Subcutaneous adipose tissue (tissue), 4 donors: ENCODE results near the gene MACROH2A1. TPM values are rescaled to one million over a fixed set of nuclear protein-coding genes. Genes with fewer than 3 reads are reported as not detected.

Experiments used
- total RNA-seq, 4 donors: library from RNA; depleted of rRNA; stranded (reverse); fragments of >200 nt; gene quantifications; one replicate each; pipeline ENCODE4 v1.1.0, GENCODE V29; 2016
- TF ChIP-seq, protein P1 (sequence below): fragments of 450-650 bp; IDR thresholded peaks from one replicate; pipeline ENCODE4 v1.5.1; 2016; ENCODE audit warnings: low read depth, mild to moderate bottlenecking, control low read depth, antibody characterized with exemption, moderate library complexity

The MACROH2A1 gene
- total RNA-seq, 4 donors from 2014 or later, result 207 to 426 (median 282) TPM

DNA sequence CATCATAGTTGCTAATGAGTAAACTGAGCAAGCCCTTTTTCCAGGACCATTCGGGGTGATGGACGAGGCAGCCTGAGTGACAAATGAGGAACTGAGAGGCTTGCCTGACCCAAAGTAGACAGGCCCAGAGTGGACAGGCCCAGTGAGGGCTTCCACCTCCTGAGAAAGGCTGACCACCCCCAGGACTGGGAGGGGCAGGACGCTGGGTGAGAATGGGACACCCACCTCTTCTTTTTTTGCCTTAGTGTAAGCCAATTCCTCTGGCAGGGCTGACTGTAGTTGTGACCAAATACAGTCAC is 68.3 kb downstream of the MACROH2A1 start:
- TF ChIP-seq, protein P1, sequence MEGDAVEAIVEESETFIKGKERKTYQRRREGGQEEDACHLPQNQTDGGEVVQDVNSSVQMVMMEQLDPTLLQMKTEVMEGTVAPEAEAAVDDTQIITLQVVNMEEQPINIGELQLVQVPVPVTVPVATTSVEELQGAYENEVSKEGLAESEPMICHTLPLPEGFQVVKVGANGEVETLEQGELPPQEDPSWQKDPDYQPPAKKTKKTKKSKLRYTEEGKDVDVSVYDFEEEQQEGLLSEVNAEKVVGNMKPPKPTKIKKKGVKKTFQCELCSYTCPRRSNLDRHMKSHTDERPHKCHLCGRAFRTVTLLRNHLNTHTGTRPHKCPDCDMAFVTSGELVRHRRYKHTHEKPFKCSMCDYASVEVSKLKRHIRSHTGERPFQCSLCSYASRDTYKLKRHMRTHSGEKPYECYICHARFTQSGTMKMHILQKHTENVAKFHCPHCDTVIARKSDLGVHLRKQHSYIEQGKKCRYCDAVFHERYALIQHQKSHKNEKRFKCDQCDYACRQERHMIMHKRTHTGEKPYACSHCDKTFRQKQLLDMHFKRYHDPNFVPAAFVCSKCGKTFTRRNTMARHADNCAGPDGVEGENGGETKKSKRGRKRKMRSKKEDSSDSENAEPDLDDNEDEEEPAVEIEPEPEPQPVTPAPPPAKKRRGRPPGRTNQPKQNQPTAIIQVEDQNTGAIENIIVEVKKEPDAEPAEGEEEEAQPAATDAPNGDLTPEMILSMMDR, result no peak

DNA sequence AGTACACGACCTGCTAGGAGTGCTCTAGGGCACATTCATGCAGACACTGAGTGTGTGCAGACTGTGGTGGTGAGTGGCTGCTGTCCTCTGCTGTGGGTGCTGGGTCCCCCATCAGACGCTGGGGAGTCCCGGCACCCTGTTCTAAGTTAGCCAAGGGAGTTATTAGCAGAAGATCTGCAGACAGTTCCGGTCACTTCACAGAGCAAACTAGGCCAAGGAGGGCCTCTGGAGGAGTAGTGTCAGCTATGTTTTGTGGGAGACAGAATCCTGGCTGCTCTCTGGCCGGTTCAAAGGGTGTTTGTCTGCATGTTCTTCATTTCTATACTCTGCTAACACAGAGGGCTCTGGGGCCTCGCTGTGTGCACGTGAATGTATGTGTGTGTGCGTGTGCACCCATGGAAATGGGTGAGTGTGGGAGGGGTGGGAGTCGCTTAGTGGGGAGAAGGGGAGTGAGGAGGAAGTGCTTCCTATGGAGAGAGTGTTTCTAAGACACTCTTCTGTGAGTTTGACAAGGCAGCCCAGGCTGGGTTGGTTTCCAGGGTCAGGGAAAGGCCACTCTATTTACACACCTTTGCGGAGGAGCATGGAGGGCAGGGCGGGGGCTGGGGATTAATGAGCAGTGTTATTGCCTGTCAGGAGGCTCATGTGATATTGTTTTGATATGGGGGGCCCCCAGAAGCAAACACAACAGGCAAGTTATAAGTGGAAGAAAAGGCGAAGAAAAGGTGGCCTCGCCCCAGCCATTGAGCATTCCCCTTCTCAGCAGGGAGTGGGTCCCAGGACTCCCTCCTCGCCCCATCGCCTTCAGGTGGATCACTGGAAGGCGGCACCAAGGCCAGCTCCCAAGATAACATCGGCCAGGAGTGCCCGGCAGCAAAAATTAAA is 68.9 kb downstream of the MACROH2A1 start:
- TF ChIP-seq, protein P1, result no peak

DNA sequence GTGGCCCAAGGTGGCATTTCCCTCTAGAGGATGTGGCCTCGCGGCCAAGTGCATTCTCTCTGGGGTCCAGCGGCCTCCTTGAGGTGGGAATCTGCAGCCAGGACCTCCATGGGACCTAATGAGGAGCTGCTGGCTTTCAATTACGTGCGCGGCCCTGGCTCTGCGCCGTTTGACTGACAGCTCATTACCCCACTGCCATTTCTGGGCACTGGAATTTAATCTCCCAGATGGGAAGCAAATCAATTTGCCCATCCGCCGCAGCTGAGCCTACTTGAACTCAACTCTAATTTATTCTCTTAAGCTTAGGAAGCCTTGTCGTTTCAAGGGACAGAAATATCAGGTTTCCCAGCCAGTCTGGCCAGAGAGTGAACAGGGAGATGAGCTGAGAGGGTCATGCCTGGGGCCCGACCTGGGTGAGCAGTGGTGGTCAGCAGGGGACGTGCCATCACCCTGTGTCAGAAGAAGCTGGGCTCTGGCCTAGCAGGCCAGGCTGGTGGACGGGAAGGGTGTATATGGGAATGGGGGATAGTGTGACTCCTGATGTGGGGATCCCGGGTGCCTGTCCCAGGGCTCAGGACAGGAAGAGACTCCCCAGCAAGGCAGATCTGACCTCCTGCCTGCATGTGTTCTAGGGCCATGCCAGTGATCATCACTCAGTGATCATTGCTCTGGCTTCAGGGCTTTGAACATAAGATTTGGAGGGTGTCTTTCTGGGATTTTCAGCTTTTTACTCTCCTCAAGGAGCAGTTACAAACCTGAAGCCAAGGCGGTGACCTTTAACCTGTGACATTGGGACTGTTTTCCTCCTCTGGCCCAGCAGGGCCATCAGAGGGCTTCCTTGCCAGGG is 69.7 kb downstream of the MACROH2A1 start:
- TF ChIP-seq, protein P1, result no peak

DNA sequence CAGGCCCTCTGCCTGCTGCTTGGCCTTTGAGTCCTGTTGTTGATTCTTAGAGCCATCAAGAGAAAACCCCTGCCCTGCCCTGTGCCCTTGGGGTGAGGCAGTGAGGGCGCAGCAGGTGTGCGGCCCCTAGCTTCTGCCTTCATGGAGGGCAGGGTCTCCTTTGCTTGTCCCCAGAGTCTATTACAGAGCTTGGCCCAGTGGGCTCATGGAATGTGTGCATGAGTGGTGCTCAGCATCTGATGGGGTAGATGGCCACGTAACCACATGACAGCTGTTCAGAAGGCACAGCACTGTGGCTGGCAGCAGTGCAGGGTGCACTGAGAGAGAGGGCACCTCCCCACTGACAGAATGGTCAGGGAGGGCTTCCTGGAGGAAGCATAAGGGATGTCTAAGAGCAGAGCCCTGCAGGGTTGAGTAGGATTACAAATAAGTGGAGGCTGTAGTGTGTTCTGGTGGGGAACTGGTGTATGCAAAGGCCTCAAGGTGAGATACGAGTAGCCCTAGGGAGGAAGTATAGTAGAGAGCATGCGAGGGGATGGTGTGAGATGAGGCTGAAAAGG is 70.8 kb downstream of the MACROH2A1 start:
- TF ChIP-seq, protein P1, result no peak

DNA sequence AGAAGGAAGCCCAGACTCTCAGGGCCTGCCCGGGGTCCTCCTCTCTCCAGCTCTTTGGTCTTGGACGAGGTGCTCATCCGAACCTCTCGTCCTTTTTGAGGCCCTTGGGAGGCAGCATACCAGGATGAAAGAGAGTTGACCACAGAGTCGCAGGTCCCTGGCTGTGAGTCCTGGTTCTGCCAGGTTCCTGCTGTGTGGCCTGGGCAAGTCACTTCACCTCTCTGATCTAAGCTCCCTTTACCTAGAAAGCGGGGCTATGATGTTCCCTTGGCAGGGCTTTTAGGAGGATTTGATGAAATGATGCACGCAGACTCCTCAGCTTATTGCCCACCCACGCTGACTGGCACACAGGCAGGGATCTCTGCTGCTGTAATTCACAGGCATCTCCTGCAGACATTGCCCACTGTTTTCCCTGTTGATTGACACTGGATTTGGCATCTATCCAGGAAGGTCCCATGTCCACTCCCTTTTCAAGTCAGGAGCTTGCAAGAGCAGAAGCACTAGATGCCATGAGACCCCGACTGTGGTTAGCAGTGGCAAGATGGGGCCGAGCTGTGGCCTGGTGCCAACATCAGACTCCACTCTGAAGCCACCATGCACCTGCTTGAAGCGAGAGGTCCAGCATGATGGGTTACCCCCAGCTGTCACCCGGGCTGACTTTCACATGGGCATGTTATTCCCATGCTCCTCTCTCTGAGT is 71.5 kb downstream of the MACROH2A1 start:
- TF ChIP-seq, protein P1, result no peak

DNA sequence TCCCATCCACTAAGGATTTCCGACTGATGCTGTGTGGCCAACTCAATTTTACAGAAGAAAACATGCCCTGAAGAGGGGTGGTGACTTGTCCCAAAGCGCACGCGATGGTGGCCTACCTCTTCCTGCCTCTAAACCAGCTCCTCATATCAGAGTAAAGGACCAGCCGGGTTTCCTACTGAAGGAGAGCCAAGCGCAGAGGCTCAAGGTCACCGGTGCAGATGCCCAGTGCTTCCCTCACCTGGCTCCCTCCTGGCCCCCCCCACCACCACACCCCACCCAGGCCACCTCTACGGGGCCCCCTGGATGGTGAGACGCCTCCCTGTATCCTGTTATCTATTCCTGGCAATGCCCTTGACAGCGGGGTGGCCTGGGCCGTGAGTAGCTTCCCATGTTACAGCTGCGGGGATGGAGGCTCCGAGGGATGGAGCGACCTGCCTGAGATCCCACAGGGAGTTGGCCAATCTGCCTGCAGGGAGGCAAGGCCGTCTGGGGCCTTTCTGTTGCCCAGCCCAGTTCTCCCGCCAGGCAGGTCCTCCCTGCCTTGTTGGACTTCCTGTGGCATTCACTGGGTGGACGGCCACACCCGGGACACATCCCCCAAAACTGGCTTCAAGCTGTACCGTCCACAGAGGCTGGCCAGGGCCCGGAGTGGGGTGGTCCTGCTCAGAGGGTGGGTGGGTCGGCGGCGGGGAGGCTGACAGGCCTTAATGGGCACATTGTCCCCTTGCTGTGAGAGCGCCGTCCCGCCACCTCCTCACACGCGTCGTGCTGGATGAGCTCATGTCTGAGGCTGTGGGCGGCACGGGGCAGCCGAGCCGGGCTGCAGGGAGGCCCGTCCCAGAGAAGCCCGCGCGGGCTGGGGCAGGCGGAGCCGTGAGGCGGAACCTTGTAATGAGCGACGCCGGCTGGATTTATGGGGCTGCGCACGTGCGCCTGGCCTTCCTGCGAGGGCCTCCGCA is 72.5 kb downstream of the MACROH2A1 start:
- TF ChIP-seq, protein P1, result no peak
